GM23338 (cell line): Measurements from ENCODE around the gene PNLIPRP3.

ENCODE experiments used
- CREB1 ChIP-seq: fragments of 250-450 bp; sonication (Bioruptor Pico); IDR thresholded peaks from 2 replicates; pipeline ENCODE4 v1.5.0; 2020; ENCODE audit warnings: low read depth, mild to moderate bottlenecking, moderate library complexity
- ETS1 ChIP-seq: IDR thresholded peaks from 2 replicates; pipeline ENCODE4 v1.6.1; 2016; ENCODE audit warnings: antibody characterized with exemption
- EZH2 ChIP-seq: fragments of 200-600 bp; sonication (generic); IDR thresholded peaks from one replicate; pipeline ENCODE4 v1.8.0; 2017; ENCODE audit warnings: antibody characterized with exemption, mild to moderate bottlenecking, low read depth; ENCODE audit not compliant: unreplicated experiment
- EZH2phosphoT487 ChIP-seq: fragments of 200-600 bp; sonication (generic); IDR thresholded peaks from one replicate; pipeline ENCODE4 v1.8.1; 2018; ENCODE audit warnings: antibody characterized with exemption; ENCODE audit not compliant: unreplicated experiment
- JUNB ChIP-seq: IDR thresholded peaks from one replicate; pipeline ENCODE4 v1.6.1; 2016; ENCODE audit warnings: antibody characterized with exemption; ENCODE audit not compliant: unreplicated experiment
- NANOG ChIP-seq: IDR thresholded peaks from 2 replicates; pipeline ENCODE4 v1.6.1; 2016; ENCODE audit warnings: antibody characterized with exemption, borderline replicate concordance
- POLR2AphosphoS5 ChIP-seq: IDR thresholded peaks from 2 replicates; pipeline ENCODE4 v1.6.1; 2016; ENCODE audit warnings: antibody characterized with exemption, low read depth
- REST ChIP-seq: IDR thresholded peaks from one replicate; pipeline ENCODE4 v1.6.1; 2018; ENCODE audit warnings: antibody characterized with exemption; ENCODE audit not compliant: unreplicated experiment
- STAT1 ChIP-seq: IDR thresholded peaks from one replicate; pipeline ENCODE4 v1.6.1; 2016; ENCODE audit warnings: antibody characterized with exemption; ENCODE audit not compliant: unreplicated experiment
- ZNF114 ChIP-seq: fragments of 250-450 bp; sonication (Bioruptor Pico); IDR thresholded peaks from 2 replicates; pipeline ENCODE4 v1.5.0; 2020; ENCODE audit warnings: mild to moderate bottlenecking, moderate library complexity
- ZNF331 ChIP-seq: fragments of 250-450 bp; sonication (Bioruptor Pico); IDR thresholded peaks from 2 replicates; pipeline ENCODE4 v1.5.0; 2020; ENCODE audit warnings: low read depth, mild to moderate bottlenecking, moderate library complexity
- TF ChIP-seq, protein P1 (sequence below), 2 experiments: fragments of 200-600 bp in 1 of 2; sonication (generic) in 1 of 2; conservative IDR thresholded peaks; 2 replicates each; pipeline versions ENCODE4 v1.5.1 to v1.6.1; 2016 to 2017; ENCODE audit warnings: antibody characterized with exemption in 2 of 2, low read depth in 2 of 2, mild to moderate bottlenecking in 2 of 2, moderate library complexity in 1 of 2
- TF ChIP-seq, protein P2 (sequence below): fragments of 250-450 bp; sonication (Bioruptor Pico); IDR thresholded peaks from 2 replicates; pipeline ENCODE4 v1.5.0; 2020; ENCODE audit warnings: mild to moderate bottlenecking, moderate library complexity

DNA sequence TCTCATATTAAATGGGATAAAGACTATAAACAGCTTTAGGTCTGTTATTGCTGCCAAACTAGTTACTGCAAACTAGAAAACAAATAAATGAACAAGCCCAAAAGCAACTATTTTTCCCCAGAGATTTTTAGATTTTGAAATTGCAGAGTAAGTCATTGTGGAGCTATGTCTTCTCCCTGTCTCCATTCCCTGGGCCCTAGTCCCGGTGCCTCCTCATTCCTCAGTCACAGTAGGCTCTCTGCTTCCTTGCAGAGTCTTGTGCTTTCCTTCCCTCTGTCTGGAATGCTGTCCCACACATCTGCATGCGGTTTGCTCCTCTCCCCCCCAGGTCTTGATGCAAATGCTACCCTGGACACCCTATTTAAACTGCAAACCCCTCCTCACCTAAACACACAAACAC is 4.0 kb downstream of the PNLIPRP3 start:
- TF ChIP-seq, protein P1, sequence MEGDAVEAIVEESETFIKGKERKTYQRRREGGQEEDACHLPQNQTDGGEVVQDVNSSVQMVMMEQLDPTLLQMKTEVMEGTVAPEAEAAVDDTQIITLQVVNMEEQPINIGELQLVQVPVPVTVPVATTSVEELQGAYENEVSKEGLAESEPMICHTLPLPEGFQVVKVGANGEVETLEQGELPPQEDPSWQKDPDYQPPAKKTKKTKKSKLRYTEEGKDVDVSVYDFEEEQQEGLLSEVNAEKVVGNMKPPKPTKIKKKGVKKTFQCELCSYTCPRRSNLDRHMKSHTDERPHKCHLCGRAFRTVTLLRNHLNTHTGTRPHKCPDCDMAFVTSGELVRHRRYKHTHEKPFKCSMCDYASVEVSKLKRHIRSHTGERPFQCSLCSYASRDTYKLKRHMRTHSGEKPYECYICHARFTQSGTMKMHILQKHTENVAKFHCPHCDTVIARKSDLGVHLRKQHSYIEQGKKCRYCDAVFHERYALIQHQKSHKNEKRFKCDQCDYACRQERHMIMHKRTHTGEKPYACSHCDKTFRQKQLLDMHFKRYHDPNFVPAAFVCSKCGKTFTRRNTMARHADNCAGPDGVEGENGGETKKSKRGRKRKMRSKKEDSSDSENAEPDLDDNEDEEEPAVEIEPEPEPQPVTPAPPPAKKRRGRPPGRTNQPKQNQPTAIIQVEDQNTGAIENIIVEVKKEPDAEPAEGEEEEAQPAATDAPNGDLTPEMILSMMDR (conservative IDR thresholded peaks at IDR 0.05; ENCODE audit: low read depth in 2 of 2), result no peak
- TF ChIP-seq REST (no peak), EZH2 (no peak), POLR2AphosphoS5 (no peak), EZH2phosphoT487 (no peak), STAT1 (no peak), JUNB (no peak), ZNF114 (CRISPR knock-in tag) (no peak), CREB1 (no peak), NANOG (no peak), ETS1 (no peak), ZNF331 (CRISPR knock-in tag) (no peak)
- TF ChIP-seq, protein P2, sequence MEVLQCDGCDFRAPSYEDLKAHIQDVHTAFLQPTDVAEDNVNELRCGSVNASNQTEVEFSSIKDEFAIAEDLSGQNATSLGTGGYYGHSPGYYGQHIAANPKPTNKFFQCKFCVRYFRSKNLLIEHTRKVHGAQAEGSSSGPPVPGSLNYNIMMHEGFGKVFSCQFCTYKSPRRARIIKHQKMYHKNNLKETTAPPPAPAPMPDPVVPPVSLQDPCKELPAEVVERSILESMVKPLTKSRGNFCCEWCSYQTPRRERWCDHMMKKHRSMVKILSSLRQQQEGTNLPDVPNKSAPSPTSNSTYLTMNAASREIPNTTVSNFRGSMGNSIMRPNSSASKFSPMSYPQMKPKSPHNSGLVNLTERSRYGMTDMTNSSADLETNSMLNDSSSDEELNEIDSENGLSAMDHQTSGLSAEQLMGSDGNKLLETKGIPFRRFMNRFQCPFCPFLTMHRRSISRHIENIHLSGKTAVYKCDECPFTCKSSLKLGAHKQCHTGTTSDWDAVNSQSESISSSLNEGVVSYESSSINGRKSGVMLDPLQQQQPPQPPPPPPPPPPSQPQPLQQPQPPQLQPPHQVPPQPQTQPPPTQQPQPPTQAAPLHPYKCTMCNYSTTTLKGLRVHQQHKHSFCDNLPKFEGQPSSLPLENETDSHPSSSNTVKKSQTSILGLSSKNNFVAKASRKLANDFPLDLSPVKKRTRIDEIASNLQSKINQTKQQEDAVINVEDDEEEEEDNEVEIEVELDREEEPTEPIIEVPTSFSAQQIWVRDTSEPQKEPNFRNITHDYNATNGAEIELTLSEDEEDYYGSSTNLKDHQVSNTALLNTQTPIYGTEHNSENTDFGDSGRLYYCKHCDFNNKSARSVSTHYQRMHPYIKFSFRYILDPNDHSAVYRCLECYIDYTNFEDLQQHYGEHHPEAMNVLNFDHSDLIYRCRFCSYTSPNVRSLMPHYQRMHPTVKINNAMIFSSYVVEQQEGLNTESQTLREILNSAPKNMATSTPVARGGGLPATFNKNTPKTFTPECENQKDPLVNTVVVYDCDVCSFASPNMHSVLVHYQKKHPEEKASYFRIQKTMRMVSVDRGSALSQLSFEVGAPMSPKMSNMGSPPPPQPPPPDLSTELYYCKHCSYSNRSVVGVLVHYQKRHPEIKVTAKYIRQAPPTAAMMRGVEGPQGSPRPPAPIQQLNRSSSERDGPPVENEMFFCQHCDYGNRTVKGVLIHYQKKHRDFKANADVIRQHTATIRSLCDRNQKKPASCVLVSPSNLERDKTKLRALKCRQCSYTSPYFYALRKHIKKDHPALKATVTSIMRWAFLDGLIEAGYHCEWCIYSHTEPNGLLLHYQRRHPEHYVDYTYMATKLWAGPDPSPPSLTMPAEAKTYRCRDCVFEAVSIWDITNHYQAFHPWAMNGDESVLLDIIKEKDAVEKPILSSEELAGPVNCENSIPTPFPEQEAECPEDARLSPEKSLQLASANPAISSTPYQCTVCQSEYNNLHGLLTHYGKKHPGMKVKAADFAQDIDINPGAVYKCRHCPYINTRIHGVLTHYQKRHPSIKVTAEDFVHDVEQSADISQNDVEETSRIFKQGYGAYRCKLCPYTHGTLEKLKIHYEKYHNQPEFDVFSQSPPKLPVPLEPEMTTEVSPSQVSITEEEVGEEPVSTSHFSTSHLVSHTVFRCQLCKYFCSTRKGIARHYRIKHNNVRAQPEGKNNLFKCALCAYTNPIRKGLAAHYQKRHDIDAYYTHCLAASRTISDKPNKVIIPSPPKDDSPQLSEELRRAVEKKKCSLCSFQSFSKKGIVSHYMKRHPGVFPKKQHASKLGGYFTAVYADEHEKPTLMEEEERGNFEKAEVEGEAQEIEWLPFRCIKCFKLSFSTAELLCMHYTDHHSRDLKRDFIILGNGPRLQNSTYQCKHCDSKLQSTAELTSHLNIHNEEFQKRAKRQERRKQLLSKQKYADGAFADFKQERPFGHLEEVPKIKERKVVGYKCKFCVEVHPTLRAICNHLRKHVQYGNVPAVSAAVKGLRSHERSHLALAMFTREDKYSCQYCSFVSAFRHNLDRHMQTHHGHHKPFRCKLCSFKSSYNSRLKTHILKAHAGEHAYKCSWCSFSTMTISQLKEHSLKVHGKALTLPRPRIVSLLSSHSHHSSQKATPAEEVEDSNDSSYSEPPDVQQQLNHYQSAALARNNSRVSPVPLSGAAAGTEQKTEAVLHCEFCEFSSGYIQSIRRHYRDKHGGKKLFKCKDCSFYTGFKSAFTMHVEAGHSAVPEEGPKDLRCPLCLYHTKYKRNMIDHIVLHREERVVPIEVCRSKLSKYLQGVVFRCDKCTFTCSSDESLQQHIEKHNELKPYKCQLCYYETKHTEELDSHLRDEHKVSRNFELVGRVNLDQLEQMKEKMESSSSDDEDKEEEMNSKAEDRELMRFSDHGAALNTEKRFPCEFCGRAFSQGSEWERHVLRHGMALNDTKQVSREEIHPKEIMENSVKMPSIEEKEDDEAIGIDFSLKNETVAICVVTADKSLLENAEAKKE (CRISPR knock-in tag), result no peak
